Memory B cell (primary cell): ENCODE data around the gene SHMT2.

Source experiments
- ATAC-seq: fragments of 150-1000 bp; cut with Tn5 transposase; 2 replicates; pipeline ENCODE4 v1.10.0; 2021; ENCODE audit warnings: low read depth, mild to moderate bottlenecking, moderate library complexity
- DNase-seq, 2 donors: peaks; one replicate each; pipeline ENCODE4 v3.0.0; 2022; ENCODE audit warnings: low spot score in 2 of 2
- H3K27ac Mint-ChIP-seq: one replicate; pipeline ENCODE4 v1.8.0; 2022; ENCODE audit warnings: mild to moderate bottlenecking, moderate library complexity, mixed read lengths
- H3K27me3 Mint-ChIP-seq: one replicate; pipeline ENCODE4 v1.8.0; 2022; ENCODE audit warnings: mixed read lengths
- H3K36me3 Mint-ChIP-seq: one replicate; pipeline ENCODE4 v1.8.0; 2022; ENCODE audit warnings: mild to moderate bottlenecking, mixed read lengths
- H3K4me1 Mint-ChIP-seq: one replicate; pipeline ENCODE4 v1.8.0; 2022; ENCODE audit warnings: mixed read lengths
- H3K4me3 Mint-ChIP-seq: one replicate; pipeline ENCODE4 v1.8.0; 2022; ENCODE audit warnings: mild to moderate bottlenecking, moderate library complexity, mixed read lengths
- H3K9me3 Mint-ChIP-seq: one replicate; pipeline ENCODE4 v1.8.0; 2022; ENCODE audit warnings: mixed read lengths

SHMT2 gene

GRCh38 chr12:57204454-57204853 is 25.1 kb upstream of the SHMT2 start:
- no peak for ATAC-seq
- Mint-ChIP-seq H3K27me3 (peaks cover 5% of the 10 kb centered on the region), H3K4me1 (no peaks in the 10 kb centered on the region), H3K9me3 (no peaks in the 10 kb centered on the region), H3K4me3 (no peak overlapping the region), H3K36me3 (no peaks in the 10 kb centered on the region), H3K27ac (no peak overlapping the region)
- DNase-seq: no peak

- Mint-ChIP-seq H3K27me3 (peaks cover 5% of the 10 kb centered on the region), H3K4me3 (no peak overlapping the region), H3K27ac (no peak overlapping the region), H3K36me3 (no peaks in the 10 kb centered on the region), H3K4me1 (no peaks in the 10 kb centered on the region), H3K9me3 (no peaks in the 10 kb centered on the region)
- no peak for ATAC-seq
- DNase-seq: no peak
Measured at GRCh38 chr12:57205186-57205585, 24.3 kb upstream of the SHMT2 start.

GRCh38 chr12:57205931-57206330 is 23.6 kb upstream of the SHMT2 start:
- ATAC-seq: no peak
- Mint-ChIP-seq H3K27ac (no peak overlapping the region), H3K27me3 (peaks cover 8% of the 10 kb centered on the region), H3K4me3 (no peak overlapping the region), H3K9me3 (no peaks in the 10 kb centered on the region), H3K4me1 (peaks cover 2% of the 10 kb centered on the region), H3K36me3 (no peaks in the 10 kb centered on the region)
- no peak for DNase-seq

GRCh38 chr12:57207731-57208630 is 21.5 kb upstream of the SHMT2 start:
- ATAC-seq (no peak), DNase-seq (no peak)
- Mint-ChIP-seq H3K9me3 (no peaks in the 10 kb centered on the region), H3K36me3 (no peaks in the 10 kb centered on the region), H3K4me1 (peaks cover 2% of the 10 kb centered on the region), H3K27ac (no peak overlapping the region), H3K4me3 (no peak overlapping the region), H3K27me3 (peaks cover 5% of the 10 kb centered on the region)

GRCh38 chr12:57208631-57209282 is 20.8 kb upstream of the SHMT2 start:
- Mint-ChIP-seq H3K9me3 (no peaks in the 10 kb centered on the region), H3K4me1 (peaks cover 8% of the 10 kb centered on the region), H3K27me3 (peaks cover 5% of the 10 kb centered on the region), H3K27ac (no peak overlapping the region), H3K36me3 (no peaks in the 10 kb centered on the region), H3K4me3 (no peak overlapping the region)
- ATAC-seq (no peak), DNase-seq (no peak)

- no peaks in the 10 kb centered on the region for H3K36me3 Mint-ChIP-seq
Measured at GRCh38 chr12:57209916-57210315, 19.6 kb upstream of the SHMT2 start.

GRCh38 chr12:57210461-57210860 is 19.1 kb upstream of the SHMT2 start:
- Mint-ChIP-seq H3K36me3 (no peaks in the 10 kb centered on the region), H3K27ac (no peak overlapping the region), H3K4me3 (no peak overlapping the region), H3K9me3 (no peaks in the 10 kb centered on the region), H3K4me1 (peaks cover 23% of the 10 kb centered on the region), H3K27me3 (peaks cover 12% of the 10 kb centered on the region)
- ATAC-seq (no peak), DNase-seq (no peak)

More at GRCh38 chr12:57209916-57210315, 19.6 kb upstream of the SHMT2 start:
- DNase-seq: no peak
- peaks cover 10% of the 10 kb centered on the region for H3K27me3 Mint-ChIP-seq
- H3K27ac Mint-ChIP-seq: no peak overlapping the region
- no peak for ATAC-seq
- H3K4me3 Mint-ChIP-seq: no peak overlapping the region
- H3K4me1 Mint-ChIP-seq: peaks cover 18% of the 10 kb centered on the region
- no peaks in the 10 kb centered on the region for H3K9me3 Mint-ChIP-seq

GRCh38 chr12:57210926-57211692 is 18.4 kb upstream of the SHMT2 start:
- Mint-ChIP-seq H3K27ac (no peak overlapping the region), H3K4me3 (no peak overlapping the region), H3K36me3 (no peaks in the 10 kb centered on the region), H3K4me1 (peaks cover 28% of the 10 kb centered on the region), H3K9me3 (no peaks in the 10 kb centered on the region), H3K27me3 (peaks cover 15% of the 10 kb centered on the region)
- DNase-seq (no peak), ATAC-seq (no peak)

- H3K27ac Mint-ChIP-seq: no peak overlapping the region
- ATAC-seq: no peak
- no peak for DNase-seq
- H3K9me3 Mint-ChIP-seq: no peaks in the 10 kb centered on the region
- peaks cover 15% of the 10 kb centered on the region for H3K27me3 Mint-ChIP-seq
- H3K4me1 Mint-ChIP-seq: peaks cover 28% of the 10 kb centered on the region
- no peaks in the 10 kb centered on the region for H3K36me3 Mint-ChIP-seq
- H3K4me3 Mint-ChIP-seq: no peak overlapping the region
Measured at GRCh38 chr12:57211791-57212700, 17.5 kb upstream of the SHMT2 start.

GRCh38 chr12:57212701-57213057 is 16.8 kb upstream of the SHMT2 start:
- H3K4me3 Mint-ChIP-seq: no peak overlapping the region
- no peak overlapping the region for H3K27ac Mint-ChIP-seq
- H3K27me3 Mint-ChIP-seq: peaks cover 18% of the 10 kb centered on the region
- ATAC-seq (no peak), DNase-seq (no peak)
- peaks cover 2% of the 10 kb centered on the region for H3K36me3 Mint-ChIP-seq
- no peaks in the 10 kb centered on the region for H3K9me3 Mint-ChIP-seq
- H3K4me1 Mint-ChIP-seq: peaks cover 34% of the 10 kb centered on the region

- H3K4me1 Mint-ChIP-seq: peaks cover 38% of the 10 kb centered on the region
- H3K27ac Mint-ChIP-seq: no peak overlapping the region
- peaks cover 2% of the 10 kb centered on the region for H3K36me3 Mint-ChIP-seq
- H3K9me3 Mint-ChIP-seq: no peaks in the 10 kb centered on the region
- peak; percentile 86 to 93 for DNase-seq
- peak; percentile 40 for ATAC-seq
- H3K4me3 Mint-ChIP-seq: peak overlapping the region; percentile 45
- peaks cover 18% of the 10 kb centered on the region for H3K27me3 Mint-ChIP-seq
Measured at GRCh38 chr12:57213058-57213715, 16.3 kb upstream of the SHMT2 start.

GRCh38 chr12:57213763-57214397 is 15.6 kb upstream of the SHMT2 start:
- ATAC-seq: no peak
- H3K36me3 Mint-ChIP-seq: peaks cover 2% of the 10 kb centered on the region
- no peak for DNase-seq

More at GRCh38 chr12:57213763-57214397, 15.6 kb upstream of the SHMT2 start:
- no peaks in the 10 kb centered on the region for H3K9me3 Mint-ChIP-seq
- H3K4me1 Mint-ChIP-seq: peaks cover 44% of the 10 kb centered on the region
- peaks cover 24% of the 10 kb centered on the region for H3K27me3 Mint-ChIP-seq
- H3K27ac Mint-ChIP-seq: peak overlapping the region; percentile 67
- peak overlapping the region; percentile 68 for H3K4me3 Mint-ChIP-seq
